HAP-1 (cell line): ENCODE measurements around the gene DAB2IP.

Experiments
- DNase-seq, 2 experiments: peaks; one replicate each; pipeline ENCODE4 v3.0.0-alpha.2; 2016 to 2020; ENCODE audit warnings: low spot score in 2 of 2
- H3K27me3 ChIP-seq: fragments of 250-450 bp; sonication (Bioruptor Pico); 2 replicates; pipeline ENCODE4 v1.5.1; 2020; ENCODE audit warnings: low read depth, mild to moderate bottlenecking, moderate library complexity
- H3K36me3 ChIP-seq: fragments of 250-450 bp; sonication (Bioruptor Pico); replicated peaks from 2 replicates; pipeline ENCODE4 v1.5.1; 2020; ENCODE audit warnings: mild to moderate bottlenecking
- H3K4me1 ChIP-seq: fragments of 250-450 bp; sonication (Bioruptor Pico); 2 replicates; pipeline ENCODE4 v1.5.1; 2020; ENCODE audit warnings: mild to moderate bottlenecking
- H3K4me3 ChIP-seq: fragments of 250-450 bp; sonication (Bioruptor Pico); 2 replicates; pipeline ENCODE4 v1.5.1; 2020; ENCODE audit warnings: mild to moderate bottlenecking, moderate library complexity
- H3K9me3 ChIP-seq: fragments of 250-450 bp; sonication (Bioruptor Pico); 2 replicates; pipeline ENCODE4 v1.5.1; 2020; ENCODE audit warnings: mild to moderate bottlenecking, moderate library complexity
- in situ Hi-C: fragments of 300-500 bp; cut with MboI; formaldehyde crosslinking; loops from 3 replicates; pipeline ENCODE4 v1.14.3; 2020; ENCODE audit warnings: low sequenced_read_pairs, inconsistent platforms, mixed read lengths

DAB2IP gene

GRCh38 chr9:121682926-121683515, 31.6 kb downstream of the DAB2IP start:
- no peak overlapping the region for H3K4me3 ChIP-seq
- no peaks in the 10 kb centered on the region for H3K9me3 ChIP-seq
- no peaks in the 10 kb centered on the region for H3K27me3 ChIP-seq
- no peak for DNase-seq
- H3K4me1 ChIP-seq, result no peaks in the 10 kb centered on the region
- 0 out of 2 replicates have a peak, but pooled peaks cover 3% of the 10 kb centered on the region for H3K36me3 ChIP-seq
- in situ Hi-C loops, result no loop called here

- 0 out of 2 replicates have a peak, but pooled peaks cover 3% of the 10 kb centered on the region for H3K36me3 ChIP-seq
- no peaks in the 10 kb centered on the region for H3K4me1 ChIP-seq
- no peaks in the 10 kb centered on the region for H3K9me3 ChIP-seq
- DNase-seq, result no peak
- no peaks in the 10 kb centered on the region for H3K27me3 ChIP-seq
- no peak overlapping the region for H3K4me3 ChIP-seq
- in situ Hi-C loops, result no loop called here
These were observed 32.2 kb downstream of the DAB2IP start for GRCh38 chr9:121683652-121684051.

DNA sequence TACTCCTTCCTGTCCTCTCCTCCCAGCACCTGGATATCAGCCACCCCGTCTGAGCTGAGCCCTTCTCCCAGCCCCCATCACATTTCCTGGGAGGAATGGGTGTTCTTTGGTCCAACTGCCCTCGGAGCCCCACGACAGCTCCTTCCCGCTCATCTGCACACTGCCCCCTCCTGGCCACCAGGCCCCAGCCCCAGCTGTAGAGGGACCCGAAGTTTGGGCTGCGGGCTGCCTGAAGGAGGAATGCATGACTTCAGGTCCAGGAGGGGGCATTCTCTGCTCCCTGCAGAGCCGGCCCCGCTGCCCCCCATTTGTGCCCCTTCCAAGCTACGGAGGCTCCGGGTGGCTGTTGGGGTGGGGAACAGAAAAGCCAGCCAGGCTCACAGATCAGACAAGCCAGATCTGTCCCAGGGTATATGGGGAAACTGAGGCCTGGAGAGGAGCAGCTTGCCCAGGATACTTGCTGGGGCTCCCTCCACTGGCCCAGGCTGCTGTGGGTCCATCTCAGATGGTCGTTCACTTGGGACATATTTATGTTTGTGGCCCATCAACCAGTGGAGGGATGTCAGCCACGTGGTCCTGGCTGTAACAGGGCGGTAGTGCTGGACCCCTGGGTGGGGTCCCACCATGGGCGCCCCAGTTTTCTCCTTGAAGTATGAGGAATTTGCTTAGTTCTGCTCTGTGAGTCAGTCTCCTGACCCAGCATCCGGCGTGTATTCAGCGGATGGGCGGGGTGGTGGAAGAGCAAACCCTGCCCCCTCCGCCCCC, 33.1 kb downstream of the DAB2IP start:
- H3K4me1 ChIP-seq, result no peaks in the 10 kb centered on the region
- H3K4me3 ChIP-seq, result no peak overlapping the region
- DNase-seq, result peak in 1 of 2 experiments; percentile 75
- no peaks in the 10 kb centered on the region for H3K9me3 ChIP-seq
- no peaks in the 10 kb centered on the region for H3K27me3 ChIP-seq
- in situ Hi-C loops, result loop anchor here (5.0 kb wide), 1 partner anchor 308 kb away; no protein-coding TSS in a partner anchor
- 0 out of 2 replicates have a peak, but pooled peaks cover 3% of the 10 kb centered on the region for H3K36me3 ChIP-seq

GRCh38 chr9:121685146-121685794, 33.8 kb downstream of the DAB2IP start:
- no peaks in the 10 kb centered on the region for H3K27me3 ChIP-seq
- H3K9me3 ChIP-seq, result no peaks in the 10 kb centered on the region
- in situ Hi-C loops, result loop anchor here (5.0 kb wide), 1 partner anchor 307 kb away; no protein-coding TSS in a partner anchor
- H3K4me3 ChIP-seq, result no peak overlapping the region
- 0 out of 2 replicates have a peak, but pooled peaks cover 3% of the 10 kb centered on the region for H3K36me3 ChIP-seq
- no peaks in the 10 kb centered on the region for H3K4me1 ChIP-seq
- no peak for DNase-seq

- DNase-seq, result no peak
- no peaks in the 10 kb centered on the region for H3K4me1 ChIP-seq
- H3K27me3 ChIP-seq, result no peaks in the 10 kb centered on the region
- 0 out of 2 replicates have a peak, but pooled peaks cover 3% of the 10 kb centered on the region for H3K36me3 ChIP-seq
- in situ Hi-C loops, result loop anchor here (5.0 kb wide), 1 partner anchor 306 kb away; no protein-coding TSS in a partner anchor
- no peaks in the 10 kb centered on the region for H3K9me3 ChIP-seq
- no peak overlapping the region for H3K4me3 ChIP-seq
These were observed 34.5 kb downstream of the DAB2IP start for GRCh38 chr9:121685795-121686377.

GRCh38 chr9:121686930-121687541, 35.6 kb downstream of the DAB2IP start:
- peak; percentile 50 to 88 for DNase-seq
- Histone ChIP-seq H3K36me3 (no peaks in the 10 kb centered on the region), H3K4me1 (no peaks in the 10 kb centered on the region), H3K27me3 (no peaks in the 10 kb centered on the region), H3K9me3 (no peaks in the 10 kb centered on the region), H3K4me3 (no peak overlapping the region)
- in situ Hi-C loops, result loop anchor here (5.0 kb wide), 1 partner anchor 305 kb away; no protein-coding TSS in a partner anchor

DNA sequence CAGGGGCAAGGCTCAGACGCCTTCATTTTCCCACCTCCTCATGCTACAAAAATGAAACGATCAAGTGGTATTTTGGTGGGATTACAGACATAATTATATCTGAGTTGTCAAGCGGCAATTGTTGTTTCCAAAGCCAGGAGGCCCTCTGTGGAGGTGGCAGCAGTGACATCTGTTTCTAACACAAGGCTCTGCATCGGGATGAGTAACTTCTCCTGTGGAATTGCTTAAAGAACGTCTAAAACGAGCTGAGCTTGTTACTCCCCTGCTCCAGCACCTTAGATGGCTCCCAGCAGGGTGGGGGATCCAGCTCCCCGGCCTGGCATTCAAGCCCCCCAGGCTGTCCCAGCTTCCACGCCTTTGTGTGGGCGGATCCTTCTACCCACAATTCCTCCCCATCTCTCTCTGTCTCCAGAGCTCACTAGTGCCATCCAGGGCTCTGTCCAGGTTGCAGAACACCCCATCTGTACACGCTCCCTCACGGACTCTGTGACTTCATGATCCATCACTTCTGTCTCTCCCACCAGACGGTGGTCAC, 36.8 kb downstream of the DAB2IP start:
- Histone ChIP-seq H3K4me3 (no peak overlapping the region), H3K27me3 (no peaks in the 10 kb centered on the region), H3K9me3 (no peaks in the 10 kb centered on the region), H3K36me3 (no peaks in the 10 kb centered on the region), H3K4me1 (no peaks in the 10 kb centered on the region)
- DNase-seq, result no peak
- in situ Hi-C loops, result loop anchor here (5.0 kb wide), 1 partner anchor 304 kb away; no protein-coding TSS in a partner anchor

DNA sequence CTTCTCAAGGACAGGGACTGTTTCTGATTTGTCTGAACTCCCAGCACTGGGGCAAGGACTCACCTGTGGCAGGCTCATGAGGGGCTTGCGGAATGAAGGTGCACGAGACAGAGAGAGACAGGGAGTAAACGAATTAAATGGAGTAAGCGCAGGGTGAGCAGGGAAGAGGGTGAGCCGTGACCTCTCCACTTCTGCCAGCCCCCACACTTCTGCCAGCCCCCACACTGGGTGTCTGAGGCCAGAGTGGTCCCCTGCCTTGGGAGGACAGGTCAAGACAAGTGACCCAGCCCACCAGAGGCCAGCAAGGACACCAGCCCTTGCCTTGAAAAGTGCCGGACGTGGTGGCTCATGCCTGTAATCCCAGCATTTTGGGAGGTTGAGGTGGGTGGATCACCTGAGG, 37.2 kb downstream of the DAB2IP start:
- H3K9me3 ChIP-seq, result no peaks in the 10 kb centered on the region
- DNase-seq, result no peak
- in situ Hi-C loops, result loop anchor here (5.0 kb wide), 1 partner anchor 304 kb away; no protein-coding TSS in a partner anchor
- H3K27me3 ChIP-seq, result no peaks in the 10 kb centered on the region
- H3K4me1 ChIP-seq, result no peaks in the 10 kb centered on the region
- no peak overlapping the region for H3K4me3 ChIP-seq
- no peaks in the 10 kb centered on the region for H3K36me3 ChIP-seq

GRCh38 chr9:121689461-121690157, 38.2 kb downstream of the DAB2IP start:
- Histone ChIP-seq H3K36me3 (no peaks in the 10 kb centered on the region), H3K27me3 (no peaks in the 10 kb centered on the region), H3K4me1 (no peaks in the 10 kb centered on the region), H3K9me3 (no peaks in the 10 kb centered on the region), H3K4me3 (no peak overlapping the region)
- no peak for DNase-seq
- in situ Hi-C loops, result loop anchor here (5.0 kb wide), 1 partner anchor 303 kb away; no protein-coding TSS in a partner anchor

GRCh38 chr9:121690316-121690715, 38.9 kb downstream of the DAB2IP start:
- H3K36me3 ChIP-seq, result no peaks in the 10 kb centered on the region
- DNase-seq, result no peak
- no peak overlapping the region for H3K4me3 ChIP-seq
- in situ Hi-C loops, result no loop called here
- no peaks in the 10 kb centered on the region for H3K4me1 ChIP-seq
- no peaks in the 10 kb centered on the region for H3K9me3 ChIP-seq
- H3K27me3 ChIP-seq, result no peaks in the 10 kb centered on the region

- DNase-seq, result no peak
- in situ Hi-C loops, result no loop called here
- Histone ChIP-seq H3K4me3 (no peak overlapping the region), H3K36me3 (no peaks in the 10 kb centered on the region), H3K9me3 (no peaks in the 10 kb centered on the region), H3K4me1 (no peaks in the 10 kb centered on the region), H3K27me3 (no peaks in the 10 kb centered on the region)
These were observed 39.3 kb downstream of the DAB2IP start for GRCh38 chr9:121690766-121691165.

DNA sequence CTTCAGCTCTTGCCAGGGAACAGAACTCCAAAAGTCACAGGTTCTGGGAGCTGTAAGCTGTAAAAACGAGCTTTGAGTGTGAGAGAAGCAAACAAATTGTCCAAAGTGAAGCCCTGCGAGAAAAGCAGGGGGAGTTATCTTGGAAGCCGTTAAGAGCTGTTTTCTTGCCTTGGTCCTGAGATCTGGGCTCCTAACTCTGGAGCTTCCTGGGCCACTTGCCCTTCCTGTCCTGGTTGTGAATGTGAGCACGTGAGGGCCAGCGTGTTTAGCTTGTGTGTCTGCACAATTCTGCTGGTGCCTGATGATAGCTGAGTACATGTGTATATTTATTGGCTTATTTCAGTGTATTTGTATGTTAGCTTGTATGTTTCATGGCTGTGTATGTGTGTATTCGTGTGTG, 40.5 kb downstream of the DAB2IP start:
- in situ Hi-C loops, result no loop called here
- no peak for DNase-seq
- H3K4me1 ChIP-seq, result no peaks in the 10 kb centered on the region
- no peaks in the 10 kb centered on the region for H3K9me3 ChIP-seq
- H3K36me3 ChIP-seq, result no peaks in the 10 kb centered on the region
- H3K27me3 ChIP-seq, result no peaks in the 10 kb centered on the region
- no peak overlapping the region for H3K4me3 ChIP-seq
